ENCODE data around the gene ARAP1. TPM values are rescaled to one million over a fixed set of nuclear protein-coding genes. Genes with fewer than 3 reads are reported as not detected.

Gene ARAP1
- total RNA-seq, 1 donor from 2014 or later: 60.2 TPM

GRCh38 chr11:72789493-72790131 is 37.4 kb upstream of the ARAP1 start:
- TF ChIP-seq, protein P1, sequence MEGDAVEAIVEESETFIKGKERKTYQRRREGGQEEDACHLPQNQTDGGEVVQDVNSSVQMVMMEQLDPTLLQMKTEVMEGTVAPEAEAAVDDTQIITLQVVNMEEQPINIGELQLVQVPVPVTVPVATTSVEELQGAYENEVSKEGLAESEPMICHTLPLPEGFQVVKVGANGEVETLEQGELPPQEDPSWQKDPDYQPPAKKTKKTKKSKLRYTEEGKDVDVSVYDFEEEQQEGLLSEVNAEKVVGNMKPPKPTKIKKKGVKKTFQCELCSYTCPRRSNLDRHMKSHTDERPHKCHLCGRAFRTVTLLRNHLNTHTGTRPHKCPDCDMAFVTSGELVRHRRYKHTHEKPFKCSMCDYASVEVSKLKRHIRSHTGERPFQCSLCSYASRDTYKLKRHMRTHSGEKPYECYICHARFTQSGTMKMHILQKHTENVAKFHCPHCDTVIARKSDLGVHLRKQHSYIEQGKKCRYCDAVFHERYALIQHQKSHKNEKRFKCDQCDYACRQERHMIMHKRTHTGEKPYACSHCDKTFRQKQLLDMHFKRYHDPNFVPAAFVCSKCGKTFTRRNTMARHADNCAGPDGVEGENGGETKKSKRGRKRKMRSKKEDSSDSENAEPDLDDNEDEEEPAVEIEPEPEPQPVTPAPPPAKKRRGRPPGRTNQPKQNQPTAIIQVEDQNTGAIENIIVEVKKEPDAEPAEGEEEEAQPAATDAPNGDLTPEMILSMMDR (conservative IDR thresholded peaks at IDR 0.05; ENCODE audit: low read depth, low read length): no peak
- no peak overlapping the region for H3K4me3 ChIP-seq (ENCODE audit: low read depth, low read length)
- no peak for DNase-seq (ENCODE audit: low read depth)

- H3K4me3 ChIP-seq (ENCODE audit: low read depth, low read length): no peak overlapping the region
- TF ChIP-seq, protein P1 (conservative IDR thresholded peaks at IDR 0.05; ENCODE audit: low read depth, low read length): no peak
- DNase-seq (ENCODE audit: low read depth): no peak
These were observed 36.0 kb upstream of the ARAP1 start for GRCh38 chr11:72788241-72788640.

DNA sequence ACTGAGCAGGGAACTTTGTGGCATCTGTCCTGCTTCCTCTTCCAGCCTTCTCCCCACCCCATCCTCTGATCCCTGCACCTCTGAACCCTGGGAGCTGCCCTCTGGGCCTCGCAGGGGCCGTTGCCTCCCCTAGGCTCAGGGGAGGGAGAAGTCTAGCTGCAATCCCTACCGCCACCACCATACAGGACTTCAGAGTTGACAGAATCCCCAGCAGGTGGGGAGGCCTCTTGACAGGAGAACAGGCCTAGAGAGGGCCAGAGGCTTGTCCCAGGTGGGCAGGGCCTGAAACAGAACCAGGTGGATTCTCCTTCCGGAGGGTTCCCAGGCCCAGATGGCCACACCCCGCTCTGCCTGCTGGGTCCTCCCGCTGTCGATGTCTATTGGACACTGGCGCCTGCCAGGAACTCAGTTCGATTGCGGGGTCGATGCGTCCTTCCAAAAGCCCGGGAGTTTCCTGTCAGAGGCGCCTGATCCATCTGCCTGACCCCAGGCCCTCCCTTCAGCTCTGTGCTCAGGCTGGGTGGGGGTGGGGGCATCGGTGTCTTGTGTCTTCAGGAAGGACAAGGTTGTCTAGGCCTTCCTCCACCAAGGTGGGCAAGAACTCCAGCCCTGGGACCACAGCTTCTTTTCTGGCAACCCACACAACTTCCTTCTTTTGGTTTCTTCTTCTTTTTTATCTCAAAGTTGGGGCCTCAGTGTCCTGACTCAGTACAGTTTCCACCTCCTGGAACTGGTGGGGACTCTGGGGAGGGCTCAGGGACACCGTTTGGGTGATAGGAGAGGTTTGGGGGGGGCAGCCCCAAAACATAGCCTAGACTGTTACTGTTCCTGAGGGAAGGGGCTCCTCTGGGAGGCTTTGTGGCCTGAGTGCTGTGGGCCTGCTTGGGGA is 35.3 kb upstream of the ARAP1 start:
- DNase-seq (ENCODE audit: low read depth): no peak
- no peak overlapping the region for H3K4me3 ChIP-seq (ENCODE audit: low read depth, low read length)
- TF ChIP-seq, protein P1 (conservative IDR thresholded peaks at IDR 0.05; ENCODE audit: low read depth, low read length): no peak

DNA sequence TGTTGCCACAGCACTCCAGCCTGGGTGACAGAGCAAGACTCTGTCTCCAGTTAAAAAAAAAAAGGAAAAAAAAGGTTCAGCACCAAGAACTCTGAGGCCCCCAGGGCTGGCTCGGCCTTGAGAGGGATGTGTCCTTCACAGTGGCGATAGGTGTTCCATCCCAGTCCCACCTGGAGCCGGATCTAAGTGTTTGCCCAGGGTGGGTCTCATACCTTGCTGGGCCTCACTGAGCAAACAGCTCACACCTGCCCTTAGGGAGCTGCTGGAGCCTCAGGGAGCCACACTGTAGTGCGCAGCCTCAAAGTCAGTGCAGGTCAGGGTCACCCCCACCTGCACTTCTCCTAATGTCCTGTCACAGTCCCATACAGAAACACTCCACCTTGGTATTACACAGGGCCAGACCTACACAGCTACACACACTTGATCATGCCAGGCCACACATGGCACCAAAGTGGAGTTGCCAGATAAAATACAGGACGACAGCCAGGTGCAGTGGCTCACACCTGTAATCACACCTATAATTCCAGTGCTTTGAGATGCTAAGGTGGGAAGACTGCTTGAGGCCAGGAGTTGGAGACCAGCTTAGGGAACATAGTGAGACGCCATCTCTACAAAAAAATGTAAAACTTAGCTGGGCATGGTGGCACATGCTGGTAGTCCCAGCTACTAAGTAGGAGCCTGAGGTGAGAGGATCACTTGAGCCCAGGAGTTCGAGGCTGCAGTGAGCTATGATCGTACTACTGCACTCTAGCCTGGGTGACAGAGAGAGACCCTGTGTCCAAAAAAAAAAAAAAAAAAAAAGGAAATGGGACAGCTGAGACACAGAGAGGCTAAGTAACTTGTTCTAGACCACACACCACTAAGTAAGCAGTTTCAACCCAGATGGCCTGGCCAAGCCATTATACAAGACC is 34.4 kb upstream of the ARAP1 start:
- no peak overlapping the region for H3K4me3 ChIP-seq (ENCODE audit: low read depth, low read length)
- no peak for DNase-seq (ENCODE audit: low read depth)
- TF ChIP-seq, protein P1 (conservative IDR thresholded peaks at IDR 0.05; ENCODE audit: low read depth, low read length): no peak

DNA sequence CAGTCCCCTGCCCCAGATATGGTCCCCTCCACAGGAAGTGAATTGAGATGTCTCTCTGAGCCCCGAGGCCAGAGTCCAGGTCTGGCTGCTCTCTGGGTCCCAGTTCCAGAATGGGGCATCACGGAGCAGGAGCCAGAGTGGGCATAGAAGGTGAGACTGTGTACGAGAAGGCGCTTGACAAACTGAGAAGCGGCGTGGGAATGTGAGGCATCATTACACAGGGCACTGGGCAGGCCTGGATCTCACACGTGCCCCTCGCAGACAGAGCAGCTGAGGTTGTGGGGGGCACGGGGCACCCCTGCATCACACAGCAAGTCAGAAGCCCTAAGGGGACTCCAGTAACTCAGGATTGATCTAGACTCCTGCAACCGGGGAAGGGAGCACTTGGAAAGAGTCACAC is 32.5 kb upstream of the ARAP1 start:
- H3K4me3 ChIP-seq (ENCODE audit: low read depth, low read length): no peak overlapping the region
- TF ChIP-seq, protein P1 (conservative IDR thresholded peaks at IDR 0.05; ENCODE audit: low read depth, low read length): no peak
- DNase-seq (ENCODE audit: low read depth): no peak

GRCh38 chr11:72783144-72783905 is 31.1 kb upstream of the ARAP1 start:
- H3K4me3 ChIP-seq (ENCODE audit: low read depth, low read length): no peak overlapping the region
- TF ChIP-seq, protein P1 (conservative IDR thresholded peaks at IDR 0.05; ENCODE audit: low read depth, low read length): no peak
- DNase-seq (ENCODE audit: low read depth): no peak
